ENCODE measurements around the gene OR1N2.
"Not testable (repeated sequence)": the region's sequence is repeated elsewhere in the genome, so short reads cannot be mapped to it uniquely, and the experiment has no call there.

GRCh38 chr9:122537066-122537465 is 15.8 kb upstream of the OR1N2 start:
- TF ChIP-seq, protein P1, sequence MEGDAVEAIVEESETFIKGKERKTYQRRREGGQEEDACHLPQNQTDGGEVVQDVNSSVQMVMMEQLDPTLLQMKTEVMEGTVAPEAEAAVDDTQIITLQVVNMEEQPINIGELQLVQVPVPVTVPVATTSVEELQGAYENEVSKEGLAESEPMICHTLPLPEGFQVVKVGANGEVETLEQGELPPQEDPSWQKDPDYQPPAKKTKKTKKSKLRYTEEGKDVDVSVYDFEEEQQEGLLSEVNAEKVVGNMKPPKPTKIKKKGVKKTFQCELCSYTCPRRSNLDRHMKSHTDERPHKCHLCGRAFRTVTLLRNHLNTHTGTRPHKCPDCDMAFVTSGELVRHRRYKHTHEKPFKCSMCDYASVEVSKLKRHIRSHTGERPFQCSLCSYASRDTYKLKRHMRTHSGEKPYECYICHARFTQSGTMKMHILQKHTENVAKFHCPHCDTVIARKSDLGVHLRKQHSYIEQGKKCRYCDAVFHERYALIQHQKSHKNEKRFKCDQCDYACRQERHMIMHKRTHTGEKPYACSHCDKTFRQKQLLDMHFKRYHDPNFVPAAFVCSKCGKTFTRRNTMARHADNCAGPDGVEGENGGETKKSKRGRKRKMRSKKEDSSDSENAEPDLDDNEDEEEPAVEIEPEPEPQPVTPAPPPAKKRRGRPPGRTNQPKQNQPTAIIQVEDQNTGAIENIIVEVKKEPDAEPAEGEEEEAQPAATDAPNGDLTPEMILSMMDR (IDR thresholded peaks at IDR 0.05; ENCODE audit: low read depth, low read length, poor library complexity, severe bottlenecking): not testable (repeated sequence)
- TF ChIP-seq EZH2phosphoT487 (IDR thresholded peaks at IDR 0.05; ENCODE audit: borderline replicate concordance, low read length): not testable (repeated sequence)

All from DOHH2 (cell line).